ENCODE measurements around the gene CSPG4. TPM values are rescaled to one million over a fixed set of nuclear protein-coding genes. Genes with fewer than 3 reads are reported as not detected.

CSPG4 gene
- total and polyA plus RNA-seq, 2 of the 13 experiments (the other 11 are each of a cell fraction or from before 2014, with no cell fraction given): 0.01 to 0.04 TPM

DNA sequence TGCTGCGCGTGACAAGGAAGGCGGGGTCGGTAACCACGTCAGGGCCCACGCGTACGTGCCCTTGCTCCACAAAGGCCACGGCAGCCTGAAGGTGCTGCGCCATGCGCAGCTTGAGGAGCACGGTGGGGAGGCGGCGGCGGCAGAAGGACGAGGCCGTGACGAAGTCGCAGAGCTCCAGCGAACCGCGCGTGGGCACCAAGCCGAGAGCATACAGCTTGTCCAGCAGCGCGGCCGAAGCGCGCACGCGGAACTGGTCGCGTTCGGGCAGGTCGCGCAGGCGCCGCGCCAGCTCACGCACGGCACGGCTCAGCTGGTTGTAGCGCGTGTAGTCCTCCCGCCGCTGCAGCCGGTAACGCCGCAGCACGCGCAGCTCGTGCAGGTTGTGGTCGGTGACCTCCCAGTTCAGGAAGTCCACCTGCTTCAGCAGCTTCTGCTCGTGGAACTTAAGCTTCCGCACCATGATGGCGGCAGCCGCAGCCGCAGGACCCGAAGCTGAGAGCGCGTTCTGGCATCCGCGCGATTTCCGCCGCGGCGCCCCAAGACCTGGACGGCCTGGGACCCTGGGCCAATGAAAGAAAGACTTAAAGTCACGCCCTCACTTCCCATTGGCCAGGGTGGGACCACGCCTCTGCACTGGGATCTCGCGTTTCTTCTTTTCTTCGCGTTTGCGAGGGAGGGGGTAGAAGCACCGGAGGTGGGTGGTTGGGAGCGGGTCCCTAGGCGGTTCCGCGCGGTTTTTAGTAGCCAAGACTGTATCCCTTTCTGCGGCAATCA lies 72.8 kb downstream of the CSPG4 start, which contains the start of gene IMP3 (continued):
- TF ChIP-seq PLSCR1 (CRISPR knock-in tag; IDR thresholded peaks at IDR 0.05; ENCODE audit: borderline replicate concordance) (no peak), NR2F1 (CRISPR knock-in tag; IDR thresholded peaks at IDR 0.05) (no peak), ZNF441 (CRISPR knock-in tag; IDR thresholded peaks at IDR 0.05; ENCODE audit: borderline replicate concordance) (peak; percentile 59; the same call in 1 of the 2 replicates), NFKBIZ (CRISPR knock-in tag; IDR thresholded peaks at IDR 0.05) (no peak; the same call in none of the 2 replicates), TARDBP (CRISPR knock-in tag; IDR thresholded peaks at IDR 0.05) (peak; percentile 93), GMEB1 (CRISPR knock-in tag; IDR thresholded peaks at IDR 0.05; ENCODE audit: borderline replicate concordance) (peak; percentile 90), KDM5B (CRISPR knock-in tag; IDR thresholded peaks at IDR 0.05; ENCODE audit: borderline replicate concordance) (peak; percentile 87; the same call in 1 of the 2 replicates), THAP9 (CRISPR knock-in tag; IDR thresholded peaks at IDR 0.05; ENCODE audit: borderline replicate concordance) (peak; percentile 94), ZNF558 (CRISPR knock-in tag; IDR thresholded peaks at IDR 0.05; ENCODE audit: borderline replicate concordance) (no peak), ZNF800 (CRISPR knock-in tag; IDR thresholded peaks at IDR 0.05) (peak; percentile 96), HDAC6 (IDR thresholded peaks at IDR 0.05; ENCODE audit: low read depth, low read length) (no peak), RBM39 (IDR thresholded peaks at IDR 0.05; ENCODE audit: low read depth, low read length, poor library complexity, severe bottlenecking) (peak; percentile 94), ZNF562 (CRISPR knock-in tag; IDR thresholded peaks at IDR 0.05; ENCODE audit: borderline replicate concordance) (no peak), ZNF703 (CRISPR knock-in tag; IDR thresholded peaks at IDR 0.05; ENCODE audit: borderline replicate concordance) (peak; percentile 16; the same call in 1 of the 2 replicates), ZNF7 (CRISPR knock-in tag; IDR thresholded peaks at IDR 0.05) (peak; percentile 46), MAFK (conservative IDR thresholded peaks at IDR 0.05 in 1 of 2, IDR thresholded peaks at IDR 0.05 in 1 of 2; ENCODE audit: low read length in 2 of 2) (no peak)
- TF ChIP-seq, protein P1, sequence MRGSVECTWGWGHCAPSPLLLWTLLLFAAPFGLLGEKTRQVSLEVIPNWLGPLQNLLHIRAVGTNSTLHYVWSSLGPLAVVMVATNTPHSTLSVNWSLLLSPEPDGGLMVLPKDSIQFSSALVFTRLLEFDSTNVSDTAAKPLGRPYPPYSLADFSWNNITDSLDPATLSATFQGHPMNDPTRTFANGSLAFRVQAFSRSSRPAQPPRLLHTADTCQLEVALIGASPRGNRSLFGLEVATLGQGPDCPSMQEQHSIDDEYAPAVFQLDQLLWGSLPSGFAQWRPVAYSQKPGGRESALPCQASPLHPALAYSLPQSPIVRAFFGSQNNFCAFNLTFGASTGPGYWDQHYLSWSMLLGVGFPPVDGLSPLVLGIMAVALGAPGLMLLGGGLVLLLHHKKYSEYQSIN (CRISPR knock-in tag; IDR thresholded peaks at IDR 0.05; ENCODE audit: borderline replicate concordance): no peak

All from HepG2 (cell line).